ENCODE measurements around the gene NRROS. TPM values are rescaled to one million over a fixed set of nuclear protein-coding genes. Genes with fewer than 3 reads are reported as not detected.

Gene NRROS
- total and polyA plus RNA-seq, 10 of the 15 experiments (the other 5 are each of a cell fraction or from before 2014, with no cell fraction given), result 0.35 to 42.2 (median 12.6) TPM

DNA sequence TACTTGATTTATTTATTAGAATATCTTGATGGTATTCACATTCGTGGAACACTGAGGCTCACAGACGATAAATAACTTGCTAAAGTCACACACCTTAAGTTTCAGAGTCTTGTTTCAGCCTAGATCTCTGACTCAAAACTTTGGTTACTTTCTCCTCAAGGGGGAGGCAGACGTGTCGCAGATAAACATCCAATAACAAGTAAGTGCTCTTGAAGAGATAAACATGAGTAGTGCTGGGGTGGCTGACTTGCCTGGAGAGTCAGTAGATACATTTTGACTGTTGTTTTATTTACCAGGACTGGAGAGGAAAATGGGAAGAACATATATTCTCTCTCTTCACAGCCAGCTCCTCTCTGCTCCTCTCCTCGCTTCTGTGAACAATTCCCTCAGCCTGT, 39.8 kb upstream of the NRROS start:
- POLR2A ChIA-PET, result no interaction called here
- 17% methylated on average over 5 of the region's 5 CpGs for WGBS (ENCODE audit: insufficient coverage, insufficient replicate concordance, low lambda C conversion rate, missing lambda C conversion rate)
- intact Hi-C loops (cut with micrococcal nuclease; ENCODE audit: unreplicated experiment), result no loop called here
- Histone ChIP-seq H3K79me2 (ENCODE audit: control insufficient read depth, insufficient read depth, low read length) (no peaks in the 10 kb centered on the region), H4K20me1 (ENCODE audit: control insufficient read depth, insufficient read depth) (no peaks in the 10 kb centered on the region), H3K9ac (ENCODE audit: control insufficient read depth, insufficient read depth, low read length) (no peak overlapping the region), H3K36me3 (ENCODE audit: control insufficient read depth in 2 of 2, insufficient read depth in 2 of 2, low read length in 1 of 2) (no peaks in the 10 kb centered on the region), H2AFZ (ENCODE audit: control insufficient read depth, low read depth, low read length) (no peak overlapping the region), H3K4me2 (ENCODE audit: control insufficient read depth, insufficient read depth) (no peak overlapping the region), H3K4me3 (no peak overlapping the region), H3K27me3 (replicated peaks in 1 of 2; ENCODE audit: control insufficient read depth in 2 of 2, insufficient read depth in 2 of 2, low read length in 1 of 2) (peaks cover 0 to 2% of the 10 kb centered on the region in 2 experiments; a peak in 2 of 4 replicates), H3K9me3 (replicated peaks; ENCODE audit: control insufficient read depth, insufficient read depth, low read length) (no peaks in the 10 kb centered on the region), H3K27ac (ENCODE audit: control insufficient read depth, insufficient read depth) (no peak overlapping the region), H3K4me1 (ENCODE audit: control insufficient read depth, insufficient read depth, low read length) (no peaks in the 10 kb centered on the region)
- BruUV-seq (replicated peaks), result no TSS peak
- ATAC-seq (no peak), DNase-seq (ENCODE audit: low read depth, low spot score) (no peak), FAIRE-seq (no peak)
- SMC1A ChIA-PET (ENCODE audit: uncharacterized antibody, unreplicated experiment), result interaction anchor here (0.6 kb wide), 1 partner anchor 403 kb away, joined by 3 read pairs; no protein-coding TSS in a partner anchor
- RAD21 ChIA-PET (ENCODE audit: unreplicated experiment), result no interaction called here
- in situ Hi-C loops (cut with MboI), result no loop called here
- CTCF ChIA-PET, result no interaction called here
- TF ChIP-seq POU2F2 (IDR thresholded peaks at IDR 0.05; ENCODE audit: borderline replicate concordance, low read depth, low read length) (no peak), NRF1 (conservative IDR thresholded peaks at IDR 0.05; ENCODE audit: low read depth, low read length) (no peak), POLR2AphosphoS2 (IDR thresholded peaks at IDR 0.05; ENCODE audit: low read depth, low read length) (no peak), MYC (IDR thresholded peaks at IDR 0.05; ENCODE audit: insufficient read depth, insufficient read length, insufficient replicate concordance, low read length, severe bottlenecking) (no peak), SIN3A (IDR thresholded peaks at IDR 0.05; ENCODE audit: low read depth, low read length) (no peak), TBL1XR1 (IDR thresholded peaks at IDR 0.05; ENCODE audit: low read depth, low read length) (no peak), BCL3 (IDR thresholded peaks at IDR 0.05; ENCODE audit: borderline replicate concordance, insufficient read depth, low read depth, low read length, poor library complexity, severe bottlenecking) (no peak), KDM1A (IDR thresholded peaks at IDR 0.05; ENCODE audit: borderline replicate concordance) (no peak), KLF5 (IDR thresholded peaks at IDR 0.05; ENCODE audit: partially characterized antibody) (no peak), BHLHE40 (IDR thresholded peaks at IDR 0.05; ENCODE audit: borderline replicate concordance in 1 of 2, low read depth in 2 of 2, low read length in 1 of 2) (no peak), ZNF687 (IDR thresholded peaks at IDR 0.05) (no peak), SUPT20H (IDR thresholded peaks at IDR 0.05; ENCODE audit: borderline replicate concordance, control insufficient read depth, low read depth, low read length) (no peak), JUND (IDR thresholded peaks at IDR 0.05; ENCODE audit: low read depth, low read length) (no peak), CREM (IDR thresholded peaks at IDR 0.05; ENCODE audit: low read depth) (no peak), NFYA (IDR thresholded peaks at IDR 0.05; ENCODE audit: borderline replicate concordance, low read depth, low read length) (no peak), ELK1 (IDR thresholded peaks at IDR 0.05; ENCODE audit: low read depth, low read length) (no peak)
- TF ChIP-seq, protein P1, sequence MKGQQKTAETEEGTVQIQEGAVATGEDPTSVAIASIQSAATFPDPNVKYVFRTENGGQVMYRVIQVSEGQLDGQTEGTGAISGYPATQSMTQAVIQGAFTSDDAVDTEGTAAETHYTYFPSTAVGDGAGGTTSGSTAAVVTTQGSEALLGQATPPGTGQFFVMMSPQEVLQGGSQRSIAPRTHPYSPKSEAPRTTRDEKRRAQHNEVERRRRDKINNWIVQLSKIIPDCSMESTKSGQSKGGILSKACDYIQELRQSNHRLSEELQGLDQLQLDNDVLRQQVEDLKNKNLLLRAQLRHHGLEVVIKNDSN (IDR thresholded peaks at IDR 0.05; ENCODE audit: borderline replicate concordance, extremely low read length, insufficient read depth, low read depth, low read length), result no peak

All from GM12878 (cell line).